Measurements from ENCODE around the gene CCND1. TPM values are rescaled to one million over a fixed set of nuclear protein-coding genes. Genes with fewer than 3 reads are reported as not detected.

Gene CCND1
- total RNA-seq, 3 donors from 2014 or later (not counting 1 experiment from before 2014, with no cell fraction given): 1.4 to 2.3 (median 2.3) TPM

GRCh38 chr11:69682221-69682620 lies 41.3 kb downstream of the CCND1 start:
- Histone ChIP-seq H3K9me3 (ENCODE audit: control insufficient read depth, insufficient read depth, low read length) (no peaks in the 10 kb centered on the region), H3K36me3 (ENCODE audit: control insufficient read depth, insufficient read depth, low read length) (no peaks in the 10 kb centered on the region), H3K4me1 (ENCODE audit: control insufficient read depth, insufficient read depth, low read length) (peaks cover 7% of the 10 kb centered on the region), H3K27me3 (ENCODE audit: control insufficient read depth, insufficient read depth, low read length) (peaks cover 4% of the 10 kb centered on the region), H3K4me3 (ENCODE audit: low read length) (no peak overlapping the region), H3K27ac (ENCODE audit: low read length) (no peak overlapping the region)
- intact Hi-C loops (cut with micrococcal nuclease): no loop called here
- Mint-ChIP-seq H3K4me1 (peaks cover 0 to 9% of the 10 kb centered on the region in 2 donors), H3K4me3 (no peak overlapping the region), H3K27me3 (ENCODE audit: low read depth in 2 of 2) (peaks cover 7 to 8% of the 10 kb centered on the region in 2 donors), H3K36me3 (no peaks in the 10 kb centered on the region), H3K9me3 (no peaks in the 10 kb centered on the region), H3K27ac (no peak overlapping the region)
- DNase-seq (no peak), ATAC-seq (no peak)
- 84% methylated on average over 6 of the region's 6 CpGs for WGBS (ENCODE audit: insufficient coverage)
- TF ChIP-seq, protein P1, sequence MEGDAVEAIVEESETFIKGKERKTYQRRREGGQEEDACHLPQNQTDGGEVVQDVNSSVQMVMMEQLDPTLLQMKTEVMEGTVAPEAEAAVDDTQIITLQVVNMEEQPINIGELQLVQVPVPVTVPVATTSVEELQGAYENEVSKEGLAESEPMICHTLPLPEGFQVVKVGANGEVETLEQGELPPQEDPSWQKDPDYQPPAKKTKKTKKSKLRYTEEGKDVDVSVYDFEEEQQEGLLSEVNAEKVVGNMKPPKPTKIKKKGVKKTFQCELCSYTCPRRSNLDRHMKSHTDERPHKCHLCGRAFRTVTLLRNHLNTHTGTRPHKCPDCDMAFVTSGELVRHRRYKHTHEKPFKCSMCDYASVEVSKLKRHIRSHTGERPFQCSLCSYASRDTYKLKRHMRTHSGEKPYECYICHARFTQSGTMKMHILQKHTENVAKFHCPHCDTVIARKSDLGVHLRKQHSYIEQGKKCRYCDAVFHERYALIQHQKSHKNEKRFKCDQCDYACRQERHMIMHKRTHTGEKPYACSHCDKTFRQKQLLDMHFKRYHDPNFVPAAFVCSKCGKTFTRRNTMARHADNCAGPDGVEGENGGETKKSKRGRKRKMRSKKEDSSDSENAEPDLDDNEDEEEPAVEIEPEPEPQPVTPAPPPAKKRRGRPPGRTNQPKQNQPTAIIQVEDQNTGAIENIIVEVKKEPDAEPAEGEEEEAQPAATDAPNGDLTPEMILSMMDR (IDR thresholded peaks at IDR 0.05): no peak

DNA sequence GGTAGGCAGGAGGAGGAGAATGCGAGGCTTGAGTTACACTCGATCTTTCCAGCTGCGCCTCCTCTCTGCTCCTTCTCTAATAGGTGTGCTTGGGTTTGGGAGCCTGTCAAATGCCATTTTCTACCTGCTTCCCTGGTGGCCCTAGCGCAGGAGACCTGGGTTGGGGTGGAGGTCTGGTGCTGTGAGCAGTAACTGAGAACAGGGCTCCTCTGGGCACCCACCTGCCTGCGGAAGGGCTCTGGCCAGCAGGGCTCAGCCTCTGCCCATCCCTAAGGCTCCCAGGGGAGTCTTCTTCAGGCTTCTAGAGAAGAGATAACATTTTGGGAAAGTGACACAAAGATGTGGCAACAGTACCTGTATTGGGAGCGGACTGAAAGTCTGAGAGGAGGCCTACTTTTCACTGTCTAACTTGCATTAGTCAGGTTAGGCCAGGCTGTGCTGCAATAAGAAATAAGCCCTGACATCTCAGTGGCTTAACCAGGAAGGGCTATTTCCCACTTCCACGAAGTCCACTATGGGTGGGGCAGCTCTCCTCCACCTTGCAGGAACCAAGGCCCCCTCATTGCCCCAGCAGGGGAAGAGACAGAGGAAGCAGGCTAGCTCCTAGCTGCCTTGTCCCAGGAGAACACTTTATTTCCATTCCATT lies 41.8 kb downstream of the CCND1 start:
- no peak for DNase-seq
- Mint-ChIP-seq H3K27me3 (ENCODE audit: low read depth in 2 of 2) (peaks cover 7 to 8% of the 10 kb centered on the region in 2 donors), H3K4me1 (peaks cover 0 to 9% of the 10 kb centered on the region in 2 donors), H3K4me3 (no peak overlapping the region), H3K9me3 (no peaks in the 10 kb centered on the region), H3K27ac (no peak overlapping the region), H3K36me3 (no peaks in the 10 kb centered on the region)
- Histone ChIP-seq H3K27ac (ENCODE audit: low read length) (no peak overlapping the region), H3K36me3 (ENCODE audit: control insufficient read depth, insufficient read depth, low read length) (no peaks in the 10 kb centered on the region), H3K4me1 (ENCODE audit: control insufficient read depth, insufficient read depth, low read length) (peaks cover 7% of the 10 kb centered on the region), H3K9me3 (ENCODE audit: control insufficient read depth, insufficient read depth, low read length) (no peaks in the 10 kb centered on the region), H3K4me3 (ENCODE audit: low read length) (no peak overlapping the region), H3K27me3 (ENCODE audit: control insufficient read depth, insufficient read depth, low read length) (peaks cover 4% of the 10 kb centered on the region)
- intact Hi-C loops (cut with micrococcal nuclease): no loop called here
- TF ChIP-seq, protein P1 (IDR thresholded peaks at IDR 0.05): no peak
- no peak for ATAC-seq
- WGBS (ENCODE audit: insufficient coverage): 91% methylated on average over 7 of the region's 7 CpGs

DNA sequence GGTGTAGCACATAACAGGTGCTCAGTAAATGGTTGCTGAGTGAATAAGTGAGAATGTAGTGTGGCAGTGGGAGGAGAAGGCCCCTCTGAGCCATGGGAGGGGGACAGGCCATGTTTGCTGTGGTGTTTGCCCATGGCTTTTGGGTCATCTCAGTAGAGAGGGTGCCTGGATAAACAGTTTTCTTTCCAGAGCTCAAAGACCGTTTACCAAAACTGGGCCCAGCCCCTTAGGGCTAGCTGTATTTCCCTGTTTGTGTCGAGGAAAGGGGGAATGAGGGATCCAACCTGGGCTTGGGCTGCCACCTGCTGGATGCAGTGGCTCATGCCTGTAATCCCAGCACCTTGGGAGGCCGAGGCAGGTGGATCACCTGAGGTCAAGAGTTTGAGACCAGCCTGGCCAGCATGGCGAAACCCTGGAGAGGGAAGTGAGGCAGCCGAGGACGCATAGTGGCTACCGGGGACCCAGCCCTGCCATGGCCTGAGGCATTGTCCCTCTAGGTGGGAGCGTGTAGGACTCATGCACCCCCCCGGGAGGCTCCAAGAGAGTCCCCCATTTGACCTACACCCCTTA lies 42.9 kb downstream of the CCND1 start:
- WGBS (ENCODE audit: insufficient coverage): 81% methylated on average over 9 of the region's 9 CpGs
- intact Hi-C loops (cut with micrococcal nuclease): no loop called here
- TF ChIP-seq, protein P1 (IDR thresholded peaks at IDR 0.05): no peak
- DNase-seq (no peak), ATAC-seq (no peak)
- no peak overlapping the region for H3K27ac ChIP-seq (ENCODE audit: low read length)
- Mint-ChIP-seq H3K27ac (no peak overlapping the region), H3K9me3 (no peaks in the 10 kb centered on the region), H3K36me3 (no peaks in the 10 kb centered on the region), H3K4me1 (peaks cover 0 to 9% of the 10 kb centered on the region in 2 donors), H3K4me3 (no peak overlapping the region), H3K27me3 (ENCODE audit: low read depth in 2 of 2) (peaks cover 11 to 14% of the 10 kb centered on the region in 2 donors)
- H3K36me3 ChIP-seq (ENCODE audit: control insufficient read depth, insufficient read depth, low read length): no peaks in the 10 kb centered on the region
- H3K4me3 ChIP-seq (ENCODE audit: low read length): no peak overlapping the region
- peaks cover 7% of the 10 kb centered on the region for H3K4me1 ChIP-seq (ENCODE audit: control insufficient read depth, insufficient read depth, low read length)
- no peaks in the 10 kb centered on the region for H3K9me3 ChIP-seq (ENCODE audit: control insufficient read depth, insufficient read depth, low read length)
- peaks cover 4% of the 10 kb centered on the region for H3K27me3 ChIP-seq (ENCODE audit: control insufficient read depth, insufficient read depth, low read length)
